Measurements from ENCODE around the gene TPD52L3. TPM values are rescaled to one million over a fixed set of nuclear protein-coding genes. Genes with fewer than 3 reads are reported as not detected.

TPD52L3 gene
- total and polyA plus RNA-seq, 2 of the 4 experiments (the other 2 are of a cell fraction): not detected

- in situ Hi-C loops (cut with MboI; ENCODE audit: low sequenced_read_pairs) (no loop called here), intact Hi-C loops (cut with micrococcal nuclease) (no loop called here), dilution Hi-C loops (cut with HindIII; ENCODE audit: low sequenced_read_pairs, unreplicated experiment) (no loop called here)
- Histone ChIP-seq H4K8ac (ENCODE audit: low read depth in 2 of 2, low read length in 2 of 2) (no peak overlapping the region), H2BK15ac (ENCODE audit: low read depth, low read length) (no peak overlapping the region), H3K9me3 (ENCODE audit: control insufficient read depth, insufficient read depth, low read length) (peaks cover 4% of the 10 kb centered on the region; the same call in 1 of the 2 replicates), H2AK5ac (ENCODE audit: low read depth, low read length) (no peak overlapping the region), H3K23ac (ENCODE audit: low read depth, low read length) (no peak overlapping the region), H3K18ac (ENCODE audit: low read depth, low read length) (no peak overlapping the region), H4K5ac (ENCODE audit: low read depth, low read length) (no peak overlapping the region), H2BK20ac (ENCODE audit: low read depth, low read length) (no peak overlapping the region), H3K27ac (ENCODE audit: insufficient read depth, low read length) (no peak overlapping the region), H2AFZ (replicated peaks; ENCODE audit: low read length, poor library complexity) (no peak overlapping the region), H3K4me1 (ENCODE audit: control insufficient read depth, insufficient read depth, low read length) (no peaks in the 10 kb centered on the region), H2BK5ac (ENCODE audit: low read depth, low read length, poor library complexity, severe bottlenecking) (no peak overlapping the region), H4K20me1 (ENCODE audit: insufficient read depth, low read length) (no peaks in the 10 kb centered on the region), H4K91ac (ENCODE audit: insufficient read depth, low read depth, low read length) (no peak overlapping the region), H3K14ac (replicated peaks; ENCODE audit: low read depth, low read length) (no peak overlapping the region), H3K79me1 (ENCODE audit: low read depth in 1 of 2, low read length in 2 of 2) (no peaks in the 10 kb centered on the region), H3K4ac (ENCODE audit: low read depth, low read length) (no peak overlapping the region), H2BK120ac (ENCODE audit: low read depth, low read length) (no peak overlapping the region), H3K9me1 (ENCODE audit: insufficient read depth, low read length) (no peaks in the 10 kb centered on the region), H3K36me3 (ENCODE audit: control insufficient read depth, insufficient read depth, low read length) (no peaks in the 10 kb centered on the region), H3K56ac (ENCODE audit: extremely low read depth, insufficient read depth, low read length) (no peak overlapping the region), H3K4me3 (ENCODE audit: insufficient read depth, low read depth, low read length) (no peak overlapping the region), H2AK9ac (replicated peaks; ENCODE audit: low read depth, low read length, poor library complexity) (no peak overlapping the region), H3K4me2 (ENCODE audit: low read depth, low read length) (no peak overlapping the region), H3K27me3 (ENCODE audit: control insufficient read depth, insufficient read depth, low read length) (peaks cover 2% of the 10 kb centered on the region; the same call in 1 of the 2 replicates), H3K9ac (ENCODE audit: low read depth, low read length) (no peak overlapping the region)
- POLR2A ChIA-PET (ENCODE audit: unreplicated experiment): no interaction called here
- TF ChIP-seq NFE2L2 (IDR thresholded peaks at IDR 0.05; ENCODE audit: low read depth, low read length) (no peak), RFX5 (IDR thresholded peaks at IDR 0.05; ENCODE audit: low read depth, low read length) (no peak)
- TF ChIP-seq, protein P1, sequence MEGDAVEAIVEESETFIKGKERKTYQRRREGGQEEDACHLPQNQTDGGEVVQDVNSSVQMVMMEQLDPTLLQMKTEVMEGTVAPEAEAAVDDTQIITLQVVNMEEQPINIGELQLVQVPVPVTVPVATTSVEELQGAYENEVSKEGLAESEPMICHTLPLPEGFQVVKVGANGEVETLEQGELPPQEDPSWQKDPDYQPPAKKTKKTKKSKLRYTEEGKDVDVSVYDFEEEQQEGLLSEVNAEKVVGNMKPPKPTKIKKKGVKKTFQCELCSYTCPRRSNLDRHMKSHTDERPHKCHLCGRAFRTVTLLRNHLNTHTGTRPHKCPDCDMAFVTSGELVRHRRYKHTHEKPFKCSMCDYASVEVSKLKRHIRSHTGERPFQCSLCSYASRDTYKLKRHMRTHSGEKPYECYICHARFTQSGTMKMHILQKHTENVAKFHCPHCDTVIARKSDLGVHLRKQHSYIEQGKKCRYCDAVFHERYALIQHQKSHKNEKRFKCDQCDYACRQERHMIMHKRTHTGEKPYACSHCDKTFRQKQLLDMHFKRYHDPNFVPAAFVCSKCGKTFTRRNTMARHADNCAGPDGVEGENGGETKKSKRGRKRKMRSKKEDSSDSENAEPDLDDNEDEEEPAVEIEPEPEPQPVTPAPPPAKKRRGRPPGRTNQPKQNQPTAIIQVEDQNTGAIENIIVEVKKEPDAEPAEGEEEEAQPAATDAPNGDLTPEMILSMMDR (conservative IDR thresholded peaks at IDR 0.05; ENCODE audit: low read depth, low read length): no peak
- TF ChIP-seq, protein P2, sequence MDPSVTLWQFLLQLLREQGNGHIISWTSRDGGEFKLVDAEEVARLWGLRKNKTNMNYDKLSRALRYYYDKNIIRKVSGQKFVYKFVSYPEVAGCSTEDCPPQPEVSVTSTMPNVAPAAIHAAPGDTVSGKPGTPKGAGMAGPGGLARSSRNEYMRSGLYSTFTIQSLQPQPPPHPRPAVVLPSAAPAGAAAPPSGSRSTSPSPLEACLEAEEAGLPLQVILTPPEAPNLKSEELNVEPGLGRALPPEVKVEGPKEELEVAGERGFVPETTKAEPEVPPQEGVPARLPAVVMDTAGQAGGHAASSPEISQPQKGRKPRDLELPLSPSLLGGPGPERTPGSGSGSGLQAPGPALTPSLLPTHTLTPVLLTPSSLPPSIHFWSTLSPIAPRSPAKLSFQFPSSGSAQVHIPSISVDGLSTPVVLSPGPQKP (IDR thresholded peaks at IDR 0.05; ENCODE audit: borderline replicate concordance, low read depth, low read length): no peak
- no TSS peak for BruUV-seq (replicated peaks)
- ATAC-seq (ENCODE audit: low read depth): no peak
- no peak for DNase-seq
- CTCF ChIA-PET: no interaction called here
These were observed 6.1 kb downstream of the TPD52L3 start for GRCh38 chr9:6334305-6334704.

All from IMR-90 (cell line).